Measurements from ENCODE around the gene COL5A3.

DNA sequence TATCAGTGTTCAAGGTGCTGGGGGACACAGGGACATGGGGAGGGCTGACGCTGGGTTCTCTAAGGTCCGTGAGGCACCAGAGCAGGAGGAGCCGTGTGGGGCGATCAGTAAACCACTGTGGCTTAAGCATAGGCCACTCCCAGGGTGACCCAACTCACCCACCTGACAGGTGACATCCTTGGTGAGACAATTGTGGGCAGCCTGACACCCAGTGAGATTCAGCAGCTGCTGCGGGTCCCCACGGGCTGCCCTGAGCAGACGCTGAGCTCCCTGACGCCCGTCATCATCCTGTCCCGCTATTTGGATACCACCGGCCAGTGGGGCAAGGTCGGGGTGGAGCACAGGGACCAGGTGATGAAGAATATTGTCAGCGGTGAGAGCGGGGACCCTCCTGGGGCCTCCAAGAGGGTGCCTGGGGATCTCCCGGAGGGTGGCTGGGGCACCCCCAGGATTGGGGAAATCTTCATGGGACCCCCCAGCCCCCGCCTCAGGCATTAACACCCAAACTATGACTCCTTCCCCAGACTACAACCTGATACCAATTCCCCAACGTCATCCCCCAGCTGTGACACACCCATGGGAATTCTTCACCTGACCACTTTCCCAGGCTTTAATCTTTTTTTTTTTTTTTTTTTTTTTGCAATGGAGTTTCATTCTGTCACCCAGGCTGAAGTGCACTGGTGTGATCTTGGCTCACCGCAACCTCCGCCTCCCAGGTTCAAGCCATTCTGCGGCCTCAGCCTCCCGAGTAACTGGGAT lies 42.5 kb upstream of the COL5A3 start:
- TF ChIP-seq, protein P1, sequence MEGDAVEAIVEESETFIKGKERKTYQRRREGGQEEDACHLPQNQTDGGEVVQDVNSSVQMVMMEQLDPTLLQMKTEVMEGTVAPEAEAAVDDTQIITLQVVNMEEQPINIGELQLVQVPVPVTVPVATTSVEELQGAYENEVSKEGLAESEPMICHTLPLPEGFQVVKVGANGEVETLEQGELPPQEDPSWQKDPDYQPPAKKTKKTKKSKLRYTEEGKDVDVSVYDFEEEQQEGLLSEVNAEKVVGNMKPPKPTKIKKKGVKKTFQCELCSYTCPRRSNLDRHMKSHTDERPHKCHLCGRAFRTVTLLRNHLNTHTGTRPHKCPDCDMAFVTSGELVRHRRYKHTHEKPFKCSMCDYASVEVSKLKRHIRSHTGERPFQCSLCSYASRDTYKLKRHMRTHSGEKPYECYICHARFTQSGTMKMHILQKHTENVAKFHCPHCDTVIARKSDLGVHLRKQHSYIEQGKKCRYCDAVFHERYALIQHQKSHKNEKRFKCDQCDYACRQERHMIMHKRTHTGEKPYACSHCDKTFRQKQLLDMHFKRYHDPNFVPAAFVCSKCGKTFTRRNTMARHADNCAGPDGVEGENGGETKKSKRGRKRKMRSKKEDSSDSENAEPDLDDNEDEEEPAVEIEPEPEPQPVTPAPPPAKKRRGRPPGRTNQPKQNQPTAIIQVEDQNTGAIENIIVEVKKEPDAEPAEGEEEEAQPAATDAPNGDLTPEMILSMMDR (IDR thresholded peaks at IDR 0.05; ENCODE audit: insufficient read depth, low read length, poor library complexity, severe bottlenecking): no peak
- no peak for TF ChIP-seq EZH2phosphoT487 (conservative IDR thresholded peaks at IDR 0.05; ENCODE audit: low read length)

Data from SU-DHL-6 (cell line).